Lung (tissue), 12 donors: Measurements from ENCODE around the gene MLH3. TPM values are rescaled to one million over a fixed set of nuclear protein-coding genes. Genes with fewer than 3 reads are reported as not detected.

Experiments used
- ATAC-seq: fragments of 200-7000 bp; cut with Tn5 transposase; one replicate; pipeline ENCODE4 v1.9.1; 2020; ENCODE audit warnings: moderate number of reproducible peaks; ENCODE audit not compliant: insufficient read depth, low FRiP score
- DNase-seq, 3 donors: peaks; one replicate each; pipeline ENCODE4 v3.0.0-alpha.2; 2013 to 2017
- H3K27ac ChIP-seq, 2 donors: one replicate each; pipeline ENCODE4 v1.5.1; 2013; ENCODE audit warnings: mild to moderate bottlenecking in 2 of 2, moderate library complexity in 2 of 2, control low read depth in 1 of 2, inconsistent platforms in 1 of 2, low read depth in 1 of 2, low read length in 1 of 2
- H3K27me3 ChIP-seq, 3 donors: one replicate each; pipeline ENCODE4 v1.5.1; 2013; ENCODE audit warnings: low read length in 2 of 3; ENCODE audit not compliant: control insufficient read depth in 3 of 3, insufficient read depth in 3 of 3
- H3K36me3 ChIP-seq, 4 donors: one replicate each; pipeline ENCODE4 v1.5.1; 2013; ENCODE audit warnings: low read length in 4 of 4, mild to moderate bottlenecking in 1 of 4, moderate library complexity in 1 of 4; ENCODE audit not compliant: control insufficient read depth in 4 of 4, insufficient read depth in 4 of 4
- H3K4me1 ChIP-seq, 5 donors: one replicate each; pipeline ENCODE4 v1.5.1; 2013; ENCODE audit warnings: low read length in 5 of 5, mild to moderate bottlenecking in 2 of 5, moderate library complexity in 1 of 5; ENCODE audit not compliant: control insufficient read depth in 5 of 5, insufficient read depth in 5 of 5
- H3K4me3 ChIP-seq: one replicate; pipeline ENCODE4 v1.5.1; 2013; ENCODE audit warnings: mild to moderate bottlenecking, control low read depth, moderate library complexity
- H3K9ac ChIP-seq, 2 donors: one replicate each; pipeline ENCODE4 v1.5.1; 2013; ENCODE audit warnings: low read length in 2 of 2, control low read depth in 1 of 2; ENCODE audit not compliant: insufficient read depth in 1 of 2
- H3K9me3 ChIP-seq, 4 donors: one replicate each; pipeline ENCODE4 v1.5.1; 2013; ENCODE audit warnings: low read length in 3 of 4, mild to moderate bottlenecking in 1 of 4, moderate library complexity in 1 of 4; ENCODE audit not compliant: control insufficient read depth in 4 of 4, insufficient read depth in 3 of 4
- CTCF ChIP-seq: IDR thresholded peaks from 2 replicates; pipeline ENCODE4 v1.5.1; 2012; ENCODE audit warnings: mild to moderate bottlenecking; ENCODE audit errors: control extremely low read depth, extremely low read depth
- WGBS, 2 donors: extraction: QIAGEN DNeasy Blood & Tissue Kit; methylation state at CpG; one replicate each; pipeline ENCODE4 v1.1.7; 2013; 5-methylcytosine and 5-hydroxymethylcytosine counted together
- polyA plus RNA-seq, 2 donors: library from polyadenylated mRNA; stranded (reverse); fragments of 200-250 nt; gene quantifications; one replicate each; pipeline ENCODE4 v1.2.1, GENCODE V29; 2013
- total RNA-seq, 2 donors: library from RNA; depleted of rRNA in 1 of 2; stranded (reverse); fragments of >200 nt in 1 of 2; gene quantifications; one replicate each; pipeline ENCODE4 v1.2.1, GENCODE V29; 2014 to 2021
- donor health status: control.
- donor health status: control.
- donor health status: Bipolar disorder and iron deficiency.
- donor health status: healthy.
- donor health status: DM: yes; HTN: yes; CAD: no.

Gene MLH3
- total and polyA plus RNA-seq, 4 donors, result 10.1 to 60.6 (median 19.9) TPM

- Histone ChIP-seq H3K36me3 (no peaks in the 10 kb centered on the region), H3K27me3 (no peaks in the 10 kb centered on the region), H3K27ac (no peak overlapping the region), H3K9me3 (no peaks in the 10 kb centered on the region), H3K9ac (no peak overlapping the region), H3K4me3 (no peak overlapping the region), H3K4me1 (peaks cover 0 to 31% (median 12%) of the 10 kb centered on the region in 5 donors)
- no peak for DNase-seq
- no peak for ATAC-seq
- no peak for TF ChIP-seq CTCF
- 88 to 91% methylated on average over 16 of the region's 16 CpGs for WGBS, 2 donors
Measured at GRCh38 chr14:74984236-74985027, 66.8 kb downstream of the MLH3 start.

GRCh38 chr14:74983343-74983742 is 67.9 kb downstream of the MLH3 start:
- Histone ChIP-seq H3K9ac (no peak overlapping the region), H3K27ac (no peak overlapping the region), H3K27me3 (no peaks in the 10 kb centered on the region), H3K9me3 (no peaks in the 10 kb centered on the region), H3K36me3 (no peaks in the 10 kb centered on the region), H3K4me3 (no peak overlapping the region), H3K4me1 (peaks cover 0 to 41% (median 10%) of the 10 kb centered on the region in 5 donors)
- no peak for TF ChIP-seq CTCF
- WGBS, 2 donors, result 61 to 78% methylated on average over 1 of the region's 1 CpG
- no peak for ATAC-seq
- no peak for DNase-seq

GRCh38 chr14:74982661-74983060 is 68.6 kb downstream of the MLH3 start:
- H3K27ac ChIP-seq, result no peak overlapping the region
- H3K27me3 ChIP-seq, result no peaks in the 10 kb centered on the region
- peaks cover 0 to 48% (median 8%) of the 10 kb centered on the region in 5 donors for H3K4me1 ChIP-seq
- H3K9me3 ChIP-seq, result no peaks in the 10 kb centered on the region
- 80 to 89% methylated on average over 4 of the region's 4 CpGs for whole genome bisulfite sequencing, 2 donors
- no peak overlapping the region for H3K4me3 ChIP-seq
- H3K9ac ChIP-seq, result no peak overlapping the region
- ATAC-seq, result no peak
- TF ChIP-seq CTCF, result no peak
- DNase-seq, result no peak
- H3K36me3 ChIP-seq, result no peaks in the 10 kb centered on the region
